ENCODE data around the gene ANKRD44. TPM values are rescaled to one million over a fixed set of nuclear protein-coding genes. Genes with fewer than 3 reads are reported as not detected.

The ANKRD44 gene
- total RNA-seq, 2 donors from 2014 or later, result 57.8 to 93.4 TPM

DNA sequence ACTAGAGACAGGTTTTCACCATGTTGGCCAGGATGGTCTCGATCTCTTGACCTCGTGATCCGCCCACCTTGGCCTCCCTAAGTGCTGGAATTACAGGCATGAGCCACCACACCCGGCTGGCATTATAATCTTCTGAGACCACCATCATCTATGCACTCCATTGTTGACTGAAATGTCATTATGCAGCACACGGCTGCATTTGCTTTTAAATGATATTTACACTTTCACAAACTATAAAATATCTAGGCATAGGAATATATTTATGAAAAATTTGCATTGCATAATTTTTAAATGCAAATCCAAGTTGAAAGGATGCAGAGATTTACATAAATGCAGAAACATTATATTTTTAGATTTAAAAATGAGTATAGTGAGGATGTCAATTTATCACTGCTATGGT, 30.0 kb upstream of the ANKRD44 start:
- no peaks in the 10 kb centered on the region for H3K27me3 ChIP-seq (replicated peaks; ENCODE audit: insufficient read depth)

GRCh38 chr2:197339496-197340220, 29.1 kb upstream of the ANKRD44 start:
- Histone ChIP-seq H3K4me1 (ENCODE audit: control insufficient read depth in 1 of 2, low read depth in 2 of 2) (no peaks in the 10 kb centered on the region), H3K27me3 (replicated peaks; ENCODE audit: insufficient read depth) (no peaks in the 10 kb centered on the region), H3K4me3 (no peak overlapping the region), H3K9me3 (no peaks in the 10 kb centered on the region), H3K27ac (no peak overlapping the region), H3K36me3 (no peaks in the 10 kb centered on the region)
- TF ChIP-seq CTCF (IDR thresholded peaks at IDR 0.05), result no peak
- DNase-seq (ENCODE audit: low spot score), result no peak
- no peak for ATAC-seq (ENCODE audit: insufficient number of reproducible peaks, low FRiP score, low read depth)

More for the DNA sequence above, 30.0 kb upstream of the ANKRD44 start:
- Histone ChIP-seq H3K27ac (no peak overlapping the region), H3K9me3 (no peaks in the 10 kb centered on the region), H3K4me1 (ENCODE audit: control insufficient read depth in 1 of 2, low read depth in 2 of 2) (no peaks in the 10 kb centered on the region), H3K36me3 (no peaks in the 10 kb centered on the region), H3K4me3 (no peak overlapping the region)
- ATAC-seq (ENCODE audit: insufficient number of reproducible peaks, low FRiP score, low read depth) (no peak), DNase-seq (ENCODE audit: low spot score) (no peak)
- TF ChIP-seq CTCF (IDR thresholded peaks at IDR 0.05), result no peak

GRCh38 chr2:197339016-197339415, 28.4 kb upstream of the ANKRD44 start:
- DNase-seq (ENCODE audit: low spot score) (no peak), ATAC-seq (ENCODE audit: insufficient number of reproducible peaks, low FRiP score, low read depth) (no peak)
- Histone ChIP-seq H3K27ac (no peak overlapping the region), H3K4me1 (ENCODE audit: control insufficient read depth in 1 of 2, low read depth in 2 of 2) (no peaks in the 10 kb centered on the region), H3K9me3 (no peaks in the 10 kb centered on the region), H3K36me3 (no peaks in the 10 kb centered on the region), H3K27me3 (replicated peaks; ENCODE audit: insufficient read depth) (no peaks in the 10 kb centered on the region), H3K4me3 (no peak overlapping the region)
- TF ChIP-seq CTCF (IDR thresholded peaks at IDR 0.05), result no peak

DNA sequence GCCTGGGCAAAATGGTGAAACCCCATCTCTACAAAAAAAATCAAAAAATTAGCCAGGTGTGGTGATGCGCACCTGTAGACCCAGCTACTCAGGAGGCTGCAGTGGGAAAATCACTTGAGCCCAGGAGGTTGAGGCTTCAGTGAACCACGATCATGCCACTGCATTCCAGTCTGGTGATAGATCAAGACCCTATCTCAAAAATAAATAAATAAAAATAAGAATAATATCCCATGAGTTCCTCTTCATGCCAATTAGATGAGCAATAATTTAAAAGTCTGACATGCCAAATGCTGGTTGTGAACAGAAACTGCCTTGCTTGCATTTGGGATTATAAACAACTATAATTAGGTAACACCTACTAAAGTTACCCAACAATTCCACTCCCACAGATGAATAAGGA, 22.1 kb upstream of the ANKRD44 start:
- ATAC-seq (ENCODE audit: insufficient number of reproducible peaks, low FRiP score, low read depth), result no peak
- H3K36me3 ChIP-seq, result no peaks in the 10 kb centered on the region
- no peak for TF ChIP-seq CTCF (IDR thresholded peaks at IDR 0.05)
- no peaks in the 10 kb centered on the region for H3K9me3 ChIP-seq
- no peak for DNase-seq (ENCODE audit: low spot score)
- no peaks in the 10 kb centered on the region for H3K27me3 ChIP-seq (replicated peaks; ENCODE audit: insufficient read depth)
- H3K27ac ChIP-seq, result no peak overlapping the region
- H3K4me3 ChIP-seq, result no peak overlapping the region
- H3K4me1 ChIP-seq (ENCODE audit: control insufficient read depth in 1 of 2, low read depth in 2 of 2), result no peaks in the 10 kb centered on the region

- Histone ChIP-seq H3K27ac (no peak overlapping the region), H3K27me3 (replicated peaks; ENCODE audit: insufficient read depth) (no peaks in the 10 kb centered on the region), H3K4me1 (ENCODE audit: control insufficient read depth in 1 of 2, low read depth in 2 of 2) (no peaks in the 10 kb centered on the region), H3K4me3 (no peak overlapping the region), H3K36me3 (no peaks in the 10 kb centered on the region), H3K9me3 (no peaks in the 10 kb centered on the region)
- TF ChIP-seq CTCF (IDR thresholded peaks at IDR 0.05), result no peak
- DNase-seq (ENCODE audit: low spot score) (no peak), ATAC-seq (ENCODE audit: insufficient number of reproducible peaks, low FRiP score, low read depth) (no peak)
Observed at GRCh38 chr2:197328461-197328860, 17.9 kb upstream of the ANKRD44 start.
